Neural cell (in vitro differentiated cells): ENCODE results near the gene TAPBP. TPM values are rescaled to one million over a fixed set of nuclear protein-coding genes. Genes with fewer than 3 reads are reported as not detected.

ENCODE experiments used
- H2AFZ ChIP-seq: fragments of 200-600, 300-800 bp; sonication (generic), shearing (Covaris generic); 2 replicates; pipeline ENCODE4 v1.6.0; 2014; ENCODE audit warnings: low read depth, mild to moderate bottlenecking, antibody characterized with exemption, low read length, moderate library complexity
- H3F3A ChIP-seq: fragments of 200-600 bp; shearing (Covaris generic); 2 replicates; pipeline ENCODE4 v1.6.1; 2016; ENCODE audit warnings: mild to moderate bottlenecking, moderate library complexity, mixed read lengths, antibody characterized with exemption, low read length; ENCODE audit not compliant: insufficient read depth, poor library complexity, severe bottlenecking
- H3K27ac ChIP-seq: fragments of 200-600, 300-800 bp; sonication (generic), shearing (Covaris generic); 2 replicates; pipeline ENCODE4 v1.5.1; 2014; ENCODE audit warnings: mild to moderate bottlenecking, low read length, moderate library complexity
- H3K27me3 ChIP-seq: fragments of 300-800, 200-600 bp; sonication (generic), shearing (Covaris generic); 2 replicates; pipeline ENCODE4 v1.6.0; 2014; ENCODE audit warnings: mild to moderate bottlenecking, low read depth, low read length, moderate library complexity; ENCODE audit not compliant: insufficient read depth
- H3K36me3 ChIP-seq: fragments of 300-800, 200-600 bp; sonication (generic), shearing (Covaris generic); 2 replicates; pipeline ENCODE4 v1.5.1; 2014; ENCODE audit warnings: mild to moderate bottlenecking, antibody characterized with exemption, low read length, moderate library complexity; ENCODE audit not compliant: insufficient read depth
- H3K4me2 ChIP-seq: fragments of 300-800, 200-600 bp; sonication (generic), shearing (Covaris generic); 2 replicates; pipeline ENCODE4 v1.6.0; 2014; ENCODE audit warnings: mild to moderate bottlenecking, low read length
- H3K4me3 ChIP-seq: fragments of 300-800, 200-600 bp; sonication (generic), shearing (Covaris generic); 2 replicates; pipeline ENCODE4 v1.5.1; 2014; ENCODE audit warnings: mild to moderate bottlenecking, low read length, moderate library complexity
- H3K79me2 ChIP-seq: fragments of 200-600 bp; shearing (Covaris generic); replicated peaks from 2 replicates; pipeline ENCODE4 v1.6.0; 2014; ENCODE audit warnings: mild to moderate bottlenecking, low read length, moderate library complexity; ENCODE audit not compliant: insufficient read depth
- H3K9ac ChIP-seq: fragments of 300-800, 200-600 bp; sonication (generic), shearing (Covaris generic); 2 replicates; pipeline ENCODE4 v1.6.1; 2016; ENCODE audit warnings: mild to moderate bottlenecking, low read length, mixed read lengths
- H3K9me2 ChIP-seq: fragments of 200-600 bp; shearing (Covaris generic); 2 replicates; pipeline ENCODE4 v1.6.1; 2016; ENCODE audit warnings: mild to moderate bottlenecking, low read length, mixed read lengths; ENCODE audit not compliant: insufficient read depth
- H3K9me3 ChIP-seq: fragments of 200-600, 300-800 bp; sonication (generic), shearing (Covaris generic); 2 replicates; pipeline ENCODE4 v1.6.1; 2016; ENCODE audit warnings: mild to moderate bottlenecking, mixed run types, low read length, moderate library complexity, mixed read lengths
- H4K20me1 ChIP-seq: fragments of 200-600 bp; shearing (Covaris generic); 2 replicates; pipeline ENCODE4 v1.6.1; 2016; ENCODE audit warnings: mild to moderate bottlenecking, mixed run types; ENCODE audit not compliant: insufficient read depth
- CTCF ChIP-seq: fragments of 450-650 bp; IDR thresholded peaks from 2 replicates; pipeline ENCODE4 v1.5.1; 2014; ENCODE audit warnings: antibody characterized with exemption, mild to moderate bottlenecking, moderate library complexity; ENCODE audit not compliant: poor library complexity, severe bottlenecking
- EP300 ChIP-seq: fragments of 450-650 bp; conservative IDR thresholded peaks from 2 replicates; pipeline ENCODE4 v1.6.1; 2014; ENCODE audit warnings: antibody characterized with exemption, mild to moderate bottlenecking, moderate library complexity; ENCODE audit not compliant: poor library complexity, severe bottlenecking
- EZH2 ChIP-seq: fragments of 200-600, 300-800 bp; shearing (Covaris generic), sonication (generic); IDR thresholded peaks from 2 replicates; pipeline ENCODE4 v1.6.1; 2014; ENCODE audit warnings: antibody characterized with exemption, low read length, borderline replicate concordance, mild to moderate bottlenecking; ENCODE audit not compliant: insufficient read depth, poor library complexity, severe bottlenecking
- MXI1 ChIP-seq: fragments of 450-650 bp; conservative IDR thresholded peaks from 2 replicates; pipeline ENCODE4 v1.6.1; 2014; ENCODE audit warnings: antibody characterized with exemption, mild to moderate bottlenecking; ENCODE audit not compliant: poor library complexity, severe bottlenecking
- POLR2AphosphoS5 ChIP-seq: IDR thresholded peaks from 2 replicates; pipeline ENCODE4 v1.6.1; 2012
- RAD21 ChIP-seq: fragments of 450-650 bp; conservative IDR thresholded peaks from 2 replicates; pipeline ENCODE4 v1.6.1; 2014; ENCODE audit warnings: antibody characterized with exemption, mild to moderate bottlenecking, moderate library complexity
- REST ChIP-seq: IDR thresholded peaks from 2 replicates; pipeline ENCODE4 v1.6.1; 2012; ENCODE audit warnings: borderline replicate concordance
- SMC3 ChIP-seq: fragments of 450-650 bp; conservative IDR thresholded peaks from 2 replicates; pipeline ENCODE4 v1.6.1; 2014; ENCODE audit warnings: antibody characterized with exemption, mild to moderate bottlenecking, moderate library complexity; ENCODE audit not compliant: poor library complexity
- TAF1 ChIP-seq: IDR thresholded peaks from 2 replicates; pipeline ENCODE4 v1.6.1; 2012; ENCODE audit warnings: low read depth
- polyA plus RNA-seq: library from polyadenylated mRNA; depleted of rRNA; stranded (reverse); fragments of >200 nt; gene quantifications from 2 replicates; pipeline ENCODE4 v1.2.3, GENCODE V29; 2014

The TAPBP gene
- polyA plus RNA-seq, 1 donor from 2014 or later, result 1.2 TPM

- Histone ChIP-seq H3K79me2 (no peaks in the 10 kb centered on the region), H3K9ac (no peak overlapping the region), H3K4me2 (no peak overlapping the region), H3K4me3 (no peak overlapping the region), H2AFZ (no peak overlapping the region), H3K27me3 (no peaks in the 10 kb centered on the region), H3K9me3 (no peaks in the 10 kb centered on the region), H3K27ac (no peak overlapping the region), H3K9me2 (no peaks in the 10 kb centered on the region), H4K20me1 (no peaks in the 10 kb centered on the region), H3F3A (no peaks in the 10 kb centered on the region), H3K36me3 (no peaks in the 10 kb centered on the region)
- no peak for TF ChIP-seq CTCF
These were observed 34.6 kb downstream of the TAPBP start for GRCh38 chr6:33279257-33279695.

GRCh38 chr6:33278810-33279209 is 35.1 kb downstream of the TAPBP start:
- no peak for TF ChIP-seq SMC3
- TF ChIP-seq EP300, result no peak
- TF ChIP-seq EZH2, result no peak
- no peak for TF ChIP-seq POLR2AphosphoS5
- TF ChIP-seq CTCF, result no peak
- no peak for TF ChIP-seq RAD21
- TF ChIP-seq TAF1, result no peak
- no peak for TF ChIP-seq REST
- TF ChIP-seq MXI1, result no peak
- H3K9me3 ChIP-seq, result no peaks in the 10 kb centered on the region
- H3K27ac ChIP-seq, result no peak overlapping the region
- no peaks in the 10 kb centered on the region for H4K20me1 ChIP-seq
- no peaks in the 10 kb centered on the region for H3K27me3 ChIP-seq
- no peaks in the 10 kb centered on the region for H3K9me2 ChIP-seq
- H2AFZ ChIP-seq, result no peak overlapping the region
- H3K36me3 ChIP-seq, result no peaks in the 10 kb centered on the region
- no peak overlapping the region for H3K4me2 ChIP-seq
- H3K4me3 ChIP-seq, result no peak overlapping the region
- H3K9ac ChIP-seq, result no peak overlapping the region
- no peaks in the 10 kb centered on the region for H3F3A ChIP-seq
- H3K79me2 ChIP-seq, result peaks cover under 1% of the 10 kb centered on the region
